GM23248 (cell line): ENCODE results near the gene ABCC1. TPM values are rescaled to one million over a fixed set of nuclear protein-coding genes. Genes with fewer than 3 reads are reported as not detected.

Experiments used
- DNase-seq: peaks from one replicate; pipeline ENCODE4 v3.0.0-alpha.2; 2015
- H2AFZ ChIP-seq: fragments of 200-600 bp; sonication (generic); 2 replicates; pipeline ENCODE4 v1.6.1; 2016; ENCODE audit warnings: antibody characterized with exemption
- H3F3A ChIP-seq: fragments of 200-600 bp; sonication (generic); 2 replicates; pipeline ENCODE4 v1.6.1; 2016; ENCODE audit warnings: mild to moderate bottlenecking, antibody characterized with exemption, mixed run types; ENCODE audit not compliant: insufficient read depth
- H3K27ac ChIP-seq: fragments of 200-600 bp; sonication (generic); 2 replicates; pipeline ENCODE4 v1.5.1; 2016; ENCODE audit warnings: mild to moderate bottlenecking
- H3K27me3 ChIP-seq: fragments of 200-600 bp; sonication (generic); replicated peaks from 2 replicates; pipeline ENCODE4 v1.6.1; 2016; ENCODE audit warnings: mild to moderate bottlenecking; ENCODE audit not compliant: insufficient read depth
- H3K36me3 ChIP-seq: fragments of 200-600 bp; sonication (generic); 2 replicates; pipeline ENCODE4 v1.6.1; 2016; ENCODE audit warnings: low read depth, mild to moderate bottlenecking
- H3K4me1 ChIP-seq: fragments of 200-600 bp; sonication (generic); 2 replicates; pipeline ENCODE4 v1.6.1; 2016; ENCODE audit warnings: mild to moderate bottlenecking; ENCODE audit not compliant: insufficient read depth
- H3K4me2 ChIP-seq: fragments of 200-600 bp; sonication (generic); one replicate; pipeline ENCODE4 v1.6.1; 2016; ENCODE audit warnings: mild to moderate bottlenecking; ENCODE audit not compliant: unreplicated experiment
- H3K4me3 ChIP-seq: fragments of 200-600 bp; sonication (generic); 2 replicates; pipeline ENCODE4 v1.5.1; 2016; ENCODE audit warnings: mild to moderate bottlenecking
- H3K79me2 ChIP-seq: fragments of 200-600 bp; sonication (generic); 2 replicates; pipeline ENCODE4 v1.6.1; 2016; ENCODE audit warnings: mild to moderate bottlenecking; ENCODE audit not compliant: insufficient read depth
- H3K9ac ChIP-seq: fragments of 200-600 bp; sonication (generic); 2 replicates; pipeline ENCODE4 v1.6.1; 2016; ENCODE audit warnings: mild to moderate bottlenecking
- H3K9me2 ChIP-seq: fragments of 200-600 bp; sonication (generic); 2 replicates; pipeline ENCODE4 v1.6.1; 2016; ENCODE audit warnings: mixed run types, mild to moderate bottlenecking, moderate library complexity; ENCODE audit not compliant: insufficient read depth
- H3K9me3 ChIP-seq: fragments of 200-600 bp; sonication (generic); one replicate; pipeline ENCODE4 v1.6.1; 2017; ENCODE audit warnings: low read depth
- H4K20me1 ChIP-seq: fragments of 200-600 bp; sonication (generic); 2 replicates; pipeline ENCODE4 v1.6.0; 2016; ENCODE audit not compliant: insufficient read depth
- EZH2 ChIP-seq: fragments of 200-600 bp; sonication (generic); IDR thresholded peaks from 2 replicates; pipeline ENCODE4 v1.6.1; 2018; ENCODE audit warnings: antibody characterized with exemption, mild to moderate bottlenecking; ENCODE audit not compliant: insufficient read depth, poor library complexity, severe bottlenecking
- EZH2phosphoT487 ChIP-seq: fragments of 200-600 bp; sonication (generic); IDR thresholded peaks from 2 replicates; pipeline ENCODE4 v1.6.1; 2018; ENCODE audit warnings: antibody characterized with exemption, moderate library complexity, mild to moderate bottlenecking, low read depth; ENCODE audit not compliant: insufficient read depth
- WGBS, 2 experiments: methylation state at CpG; one replicate each; pipeline ENCODE4 v1.1.6; 2015 to 2017; ENCODE audit warnings: low lambda C conversion rate in 2 of 2, low coverage in 1 of 2; ENCODE audit errors: missing lambda C conversion rate in 2 of 2; 5-methylcytosine and 5-hydroxymethylcytosine counted together
- in situ Hi-C: fragments of 300-500 bp; cut with MboI; formaldehyde crosslinking; loops from 2 replicates; pipeline ENCODE4 v1.15.0; 2020
- polyA plus RNA-seq: library from polyadenylated mRNA; unstranded; fragments of >200 nt; fragmentation: Nextera tagmentation; extraction: Ambion mirVana; gene quantifications from 2 replicates; pipeline ENCODE4 v1.2.1, GENCODE V29; 2016
- total RNA-seq: library from RNA; depleted of rRNA; stranded (reverse); fragments of >200 nt; shearing (Covaris generic); gene quantifications from 2 replicates; pipeline ENCODE4 v1.2.3, GENCODE V29; 2014

ABCC1 gene
- total and polyA plus RNA-seq, 2 experiments from 2014 or later, result 16.2 to 25.5 TPM

- Histone ChIP-seq H3K79me2 (no peaks in the 10 kb centered on the region), H3K27ac (no peak overlapping the region)
These were observed 187.2 kb downstream of the ABCC1 start for GRCh38 chr16:16136588-16136987.

GRCh38 chr16:16137110-16137509 lies 187.7 kb downstream of the ABCC1 start:
- H3K36me3 ChIP-seq, result peaks cover 47% of the 10 kb centered on the region; the same call in 1 of the 2 replicates
- H3K79me2 ChIP-seq, result no peaks in the 10 kb centered on the region
- H3K9ac ChIP-seq, result no peak overlapping the region
- H3K27ac ChIP-seq, result no peak overlapping the region
- no peak overlapping the region for H3K4me3 ChIP-seq
- H2AFZ ChIP-seq, result no peak overlapping the region
- no peaks in the 10 kb centered on the region for H3K4me1 ChIP-seq
- no peaks in the 10 kb centered on the region for H3K27me3 ChIP-seq
- peak; percentile 13 for DNase-seq
- H3K9me3 ChIP-seq, result no peaks in the 10 kb centered on the region
- H3F3A ChIP-seq, result no peaks in the 10 kb centered on the region
- no peaks in the 10 kb centered on the region for H3K9me2 ChIP-seq
- TF ChIP-seq EZH2 (no peak), EZH2phosphoT487 (no peak)
- in situ Hi-C loops, result no loop called here
- H4K20me1 ChIP-seq, result no peaks in the 10 kb centered on the region
- H3K4me2 ChIP-seq, result no peak overlapping the region
- WGBS, 2 experiments, result 79 to 86% methylated on average over 8 of the region's 8 CpGs

More at GRCh38 chr16:16136588-16136987, 187.2 kb downstream of the ABCC1 start:
- Histone ChIP-seq H2AFZ (no peak overlapping the region), H3K9ac (no peak overlapping the region), H4K20me1 (no peaks in the 10 kb centered on the region), H3K36me3 (peaks cover 45% of the 10 kb centered on the region; the same call in 1 of the 2 replicates), H3K4me1 (no peaks in the 10 kb centered on the region), H3F3A (no peaks in the 10 kb centered on the region), H3K4me3 (no peak overlapping the region), H3K9me3 (no peaks in the 10 kb centered on the region), H3K4me2 (no peak overlapping the region), H3K27me3 (no peaks in the 10 kb centered on the region), H3K9me2 (no peaks in the 10 kb centered on the region)
- in situ Hi-C loops, result no loop called here
- TF ChIP-seq EZH2, result no peak
- no peak for TF ChIP-seq EZH2phosphoT487
- WGBS, 2 experiments, result 88 to 94% methylated on average over 5 to 6 of the region's 6 CpGs
- DNase-seq, result no peak

GRCh38 chr16:16138034-16138635 lies 188.7 kb downstream of the ABCC1 start:
- H3K27me3 ChIP-seq, result no peaks in the 10 kb centered on the region
- H3K9me2 ChIP-seq, result no peaks in the 10 kb centered on the region
- H2AFZ ChIP-seq, result no peak overlapping the region
- peaks cover 51% of the 10 kb centered on the region; the same call in 1 of the 2 replicates for H3K36me3 ChIP-seq
- DNase-seq, result no peak
- WGBS, 2 experiments, result 95 to 96% methylated on average over 15 of the region's 15 CpGs
- no peak overlapping the region for H3K27ac ChIP-seq
- no peaks in the 10 kb centered on the region for H3F3A ChIP-seq
- no peak overlapping the region for H3K4me2 ChIP-seq
- in situ Hi-C loops, result no loop called here
- H3K4me1 ChIP-seq, result no peaks in the 10 kb centered on the region
- H3K9ac ChIP-seq, result no peak overlapping the region
- no peaks in the 10 kb centered on the region for H4K20me1 ChIP-seq
- H3K4me3 ChIP-seq, result no peak overlapping the region
- TF ChIP-seq EZH2 (no peak), EZH2phosphoT487 (no peak)
- H3K9me3 ChIP-seq, result no peaks in the 10 kb centered on the region
- no peaks in the 10 kb centered on the region for H3K79me2 ChIP-seq

- no peak overlapping the region for H3K4me2 ChIP-seq
- H4K20me1 ChIP-seq, result no peaks in the 10 kb centered on the region
- H3K9ac ChIP-seq, result no peak overlapping the region
- peaks cover 43% of the 10 kb centered on the region; the same call in 1 of the 2 replicates for H3K36me3 ChIP-seq
- no peak overlapping the region for H3K27ac ChIP-seq
- H3K9me3 ChIP-seq, result no peaks in the 10 kb centered on the region
- WGBS, 2 experiments, result 95 to 100% methylated on average over 10 of the region's 10 CpGs
- H3F3A ChIP-seq, result no peaks in the 10 kb centered on the region; the same call in 1 of the 2 replicates
- in situ Hi-C loops, result no loop called here
- TF ChIP-seq EZH2 (no peak), EZH2phosphoT487 (no peak)
- H3K79me2 ChIP-seq, result no peaks in the 10 kb centered on the region
- DNase-seq, result no peak
- H3K4me1 ChIP-seq, result no peaks in the 10 kb centered on the region
- no peak overlapping the region for H3K4me3 ChIP-seq
- H3K27me3 ChIP-seq, result no peaks in the 10 kb centered on the region
- H3K9me2 ChIP-seq, result no peaks in the 10 kb centered on the region
- no peak overlapping the region for H2AFZ ChIP-seq
These were observed 189.6 kb downstream of the ABCC1 start for GRCh38 chr16:16139061-16139460.
